ENCODE measurements around the gene COL1A1. TPM values are rescaled to one million over a fixed set of nuclear protein-coding genes. Genes with fewer than 3 reads are reported as not detected.

The COL1A1 gene
- polyA plus RNA-seq, 3 donors: not detected

- no peaks in the 10 kb centered on the region for H3K9me3 ChIP-seq (replicated peaks in 1 of 2; ENCODE audit: control insufficient read depth in 1 of 2, insufficient read depth in 1 of 2, low read length in 2 of 2)
- no peak overlapping the region for H3K9ac ChIP-seq (ENCODE audit: insufficient read depth, low read length, poor library complexity, severe bottlenecking)
- peaks cover 9% of the 10 kb centered on the region for H3K4me1 Mint-ChIP-seq
- no peak overlapping the region for H3K4me2 ChIP-seq (replicated peaks; ENCODE audit: extremely low read depth, low read length, poor library complexity, severe bottlenecking)
- H3K27me3 ChIP-seq (ENCODE audit: control insufficient read depth in 2 of 2, insufficient read depth in 2 of 2, low read length in 2 of 2): peaks cover 0 to 3% of the 10 kb centered on the region in 2 donors
- no peak overlapping the region for H3K4me3 ChIP-seq (replicated peaks in 1 of 3; ENCODE audit: low read depth in 2 of 3, low read length in 3 of 3)
- H4K20me1 ChIP-seq (ENCODE audit: insufficient read depth, low read length): no peaks in the 10 kb centered on the region
- no peaks in the 10 kb centered on the region for H3K36me3 Mint-ChIP-seq
- H3K27ac Mint-ChIP-seq: no peak overlapping the region
- intact Hi-C loops (cut with micrococcal nuclease): no loop called here
- H3K79me2 ChIP-seq (ENCODE audit: insufficient read depth, low read length): no peaks in the 10 kb centered on the region
- peak; percentile 53 to 66 (median 61) for DNase-seq
- peaks cover 4 to 5% of the 10 kb centered on the region in 2 donors for H3K4me1 ChIP-seq (ENCODE audit: control insufficient read depth in 1 of 2, insufficient read depth in 2 of 2, low read length in 2 of 2)
- H3K27ac ChIP-seq (ENCODE audit: low read depth in 1 of 2, low read length in 2 of 2): no peak overlapping the region
- H3K27me3 Mint-ChIP-seq (ENCODE audit: low read depth in 3 of 3): peaks cover 7 to 19% (median 9%) of the 10 kb centered on the region in 3 donors
- H2AFZ ChIP-seq (ENCODE audit: insufficient read depth, low read depth, low read length, poor library complexity, severe bottlenecking): no peak overlapping the region
- H3K9me3 Mint-ChIP-seq: peaks cover 0 to 1% (median 0%) of the 10 kb centered on the region in 7 donors
- TF ChIP-seq, protein P1, sequence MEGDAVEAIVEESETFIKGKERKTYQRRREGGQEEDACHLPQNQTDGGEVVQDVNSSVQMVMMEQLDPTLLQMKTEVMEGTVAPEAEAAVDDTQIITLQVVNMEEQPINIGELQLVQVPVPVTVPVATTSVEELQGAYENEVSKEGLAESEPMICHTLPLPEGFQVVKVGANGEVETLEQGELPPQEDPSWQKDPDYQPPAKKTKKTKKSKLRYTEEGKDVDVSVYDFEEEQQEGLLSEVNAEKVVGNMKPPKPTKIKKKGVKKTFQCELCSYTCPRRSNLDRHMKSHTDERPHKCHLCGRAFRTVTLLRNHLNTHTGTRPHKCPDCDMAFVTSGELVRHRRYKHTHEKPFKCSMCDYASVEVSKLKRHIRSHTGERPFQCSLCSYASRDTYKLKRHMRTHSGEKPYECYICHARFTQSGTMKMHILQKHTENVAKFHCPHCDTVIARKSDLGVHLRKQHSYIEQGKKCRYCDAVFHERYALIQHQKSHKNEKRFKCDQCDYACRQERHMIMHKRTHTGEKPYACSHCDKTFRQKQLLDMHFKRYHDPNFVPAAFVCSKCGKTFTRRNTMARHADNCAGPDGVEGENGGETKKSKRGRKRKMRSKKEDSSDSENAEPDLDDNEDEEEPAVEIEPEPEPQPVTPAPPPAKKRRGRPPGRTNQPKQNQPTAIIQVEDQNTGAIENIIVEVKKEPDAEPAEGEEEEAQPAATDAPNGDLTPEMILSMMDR (IDR thresholded peaks at IDR 0.05): peak; percentile 66
- peak overlapping the region in 1 of 2 donors; percentile 57 for H3K4me3 Mint-ChIP-seq
- H3K36me3 ChIP-seq (replicated peaks in 1 of 2; ENCODE audit: control insufficient read depth in 1 of 2, insufficient read depth in 2 of 2, low read length in 2 of 2): no peaks in the 10 kb centered on the region
- 21% methylated on average over 11 of the region's 14 CpGs for WGBS (ENCODE audit: insufficient coverage)
These were observed 32.2 kb downstream of the COL1A1 start for GRCh38 chr17:50169121-50169764.

DNA sequence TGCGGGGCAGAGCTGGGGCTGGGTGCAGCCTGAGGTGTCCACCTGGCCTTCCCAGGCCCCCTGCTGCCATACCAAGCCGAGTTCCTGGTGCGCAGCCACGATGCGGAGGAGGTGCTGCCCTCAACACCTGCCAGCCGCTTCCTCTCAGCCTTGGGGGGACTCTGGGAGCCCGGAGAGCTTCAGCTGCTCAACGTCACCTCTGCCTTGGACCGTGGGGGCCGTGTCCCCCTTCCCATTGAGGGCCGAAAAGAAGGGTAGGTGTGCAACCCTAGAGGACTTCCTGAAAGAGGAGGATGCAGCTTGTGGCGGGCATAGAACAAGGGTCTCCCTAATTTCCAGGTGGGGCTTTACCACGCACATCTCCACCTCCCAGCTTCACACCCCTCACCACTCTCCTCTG lies 33.1 kb downstream of the COL1A1 start:
- peaks cover 7 to 20% (median 11%) of the 10 kb centered on the region in 3 donors for H3K27me3 Mint-ChIP-seq (ENCODE audit: low read depth in 3 of 3)
- no peak overlapping the region for H3K4me3 Mint-ChIP-seq
- Histone ChIP-seq H3K27ac (ENCODE audit: low read depth in 1 of 2, low read length in 2 of 2) (no peak overlapping the region), H3K36me3 (replicated peaks in 1 of 2; ENCODE audit: control insufficient read depth in 1 of 2, insufficient read depth in 2 of 2, low read length in 2 of 2) (no peaks in the 10 kb centered on the region), H3K9me3 (replicated peaks in 1 of 2; ENCODE audit: control insufficient read depth in 1 of 2, insufficient read depth in 1 of 2, low read length in 2 of 2) (no peaks in the 10 kb centered on the region), H3K4me2 (replicated peaks; ENCODE audit: extremely low read depth, low read length, poor library complexity, severe bottlenecking) (no peak overlapping the region), H3K9ac (ENCODE audit: insufficient read depth, low read length, poor library complexity, severe bottlenecking) (no peak overlapping the region), H2AFZ (ENCODE audit: insufficient read depth, low read depth, low read length, poor library complexity, severe bottlenecking) (no peak overlapping the region), H3K27me3 (ENCODE audit: control insufficient read depth in 2 of 2, insufficient read depth in 2 of 2, low read length in 2 of 2) (peaks cover 0 to 3% of the 10 kb centered on the region in 2 donors), H3K4me1 (ENCODE audit: control insufficient read depth in 1 of 2, insufficient read depth in 2 of 2, low read length in 2 of 2) (peaks cover 8 to 13% of the 10 kb centered on the region in 2 donors), H4K20me1 (ENCODE audit: insufficient read depth, low read length) (no peaks in the 10 kb centered on the region), H3K79me2 (ENCODE audit: insufficient read depth, low read length) (no peaks in the 10 kb centered on the region), H3K4me3 (replicated peaks in 1 of 3; ENCODE audit: low read depth in 2 of 3, low read length in 3 of 3) (no peak overlapping the region)
- no peak for DNase-seq
- TF ChIP-seq, protein P1 (IDR thresholded peaks at IDR 0.05): no peak
- H3K9me3 Mint-ChIP-seq: peaks cover 0 to 1% (median 0%) of the 10 kb centered on the region in 7 donors
- no peaks in the 10 kb centered on the region for H3K36me3 Mint-ChIP-seq
- WGBS (ENCODE audit: insufficient coverage): 73% methylated on average over 10 of the region's 13 CpGs
- intact Hi-C loops (cut with micrococcal nuclease): no loop called here
- H3K27ac Mint-ChIP-seq: no peak overlapping the region
- H3K4me1 Mint-ChIP-seq: peaks cover 18% of the 10 kb centered on the region

All from CD14-positive monocyte (primary cell).